Large intestine (tissue), 3 donors: Measurements from ENCODE around the gene DAP. TPM values are rescaled to one million over a fixed set of nuclear protein-coding genes. Genes with fewer than 3 reads are reported as not detected.
A peak's percentile ranks its signal among the peaks of the same experiment; 100 is the strongest.
"Not testable (repeated sequence)": the region's sequence is repeated elsewhere in the genome, so short reads cannot be mapped to it uniquely, and the experiment has no call there.

Source experiments
- DNase-seq, 2 donors: peaks; one replicate each; pipeline versions ENCODE4 v3.0.0 to v3.0.0-alpha.2; 2013
- H3K27ac ChIP-seq: one replicate; pipeline ENCODE4 v1.5.1; 2013; ENCODE audit warnings: low read length
- H3K27me3 ChIP-seq: 2 replicates; pipeline ENCODE4 v1.6.1; 2013; ENCODE audit warnings: low read length; ENCODE audit not compliant: control insufficient read depth, insufficient read depth
- H3K36me3 ChIP-seq: 2 replicates; pipeline ENCODE4 v1.6.1; 2013; ENCODE audit warnings: low read length; ENCODE audit not compliant: control insufficient read depth, insufficient read depth
- H3K4me1 ChIP-seq: one replicate; pipeline ENCODE4 v1.6.1; 2013; ENCODE audit warnings: low read length; ENCODE audit not compliant: control insufficient read depth, insufficient read depth
- H3K4me3 ChIP-seq: one replicate; pipeline ENCODE4 v1.5.1; 2013; ENCODE audit warnings: low read length
- H3K9me3 ChIP-seq: one replicate; pipeline ENCODE4 v1.6.1; 2013; ENCODE audit warnings: mild to moderate bottlenecking, low read depth, low read length, moderate library complexity; ENCODE audit not compliant: control insufficient read depth
- WGBS: methylation state at CpG from one replicate; pipeline ENCODE4 v1.1.5; 2013; ENCODE audit warnings: low lambda C conversion rate; ENCODE audit not compliant: insufficient coverage; 5-methylcytosine and 5-hydroxymethylcytosine counted together
- polyA plus RNA-seq: library from polyadenylated mRNA; unstranded; fragments of 120-200 nt; gene quantifications from one replicate; pipeline ENCODE4 v1.2.1, GENCODE V29; 2013

The DAP gene
- polyA plus RNA-seq, 1 donor, result 77.1 TPM

DNA sequence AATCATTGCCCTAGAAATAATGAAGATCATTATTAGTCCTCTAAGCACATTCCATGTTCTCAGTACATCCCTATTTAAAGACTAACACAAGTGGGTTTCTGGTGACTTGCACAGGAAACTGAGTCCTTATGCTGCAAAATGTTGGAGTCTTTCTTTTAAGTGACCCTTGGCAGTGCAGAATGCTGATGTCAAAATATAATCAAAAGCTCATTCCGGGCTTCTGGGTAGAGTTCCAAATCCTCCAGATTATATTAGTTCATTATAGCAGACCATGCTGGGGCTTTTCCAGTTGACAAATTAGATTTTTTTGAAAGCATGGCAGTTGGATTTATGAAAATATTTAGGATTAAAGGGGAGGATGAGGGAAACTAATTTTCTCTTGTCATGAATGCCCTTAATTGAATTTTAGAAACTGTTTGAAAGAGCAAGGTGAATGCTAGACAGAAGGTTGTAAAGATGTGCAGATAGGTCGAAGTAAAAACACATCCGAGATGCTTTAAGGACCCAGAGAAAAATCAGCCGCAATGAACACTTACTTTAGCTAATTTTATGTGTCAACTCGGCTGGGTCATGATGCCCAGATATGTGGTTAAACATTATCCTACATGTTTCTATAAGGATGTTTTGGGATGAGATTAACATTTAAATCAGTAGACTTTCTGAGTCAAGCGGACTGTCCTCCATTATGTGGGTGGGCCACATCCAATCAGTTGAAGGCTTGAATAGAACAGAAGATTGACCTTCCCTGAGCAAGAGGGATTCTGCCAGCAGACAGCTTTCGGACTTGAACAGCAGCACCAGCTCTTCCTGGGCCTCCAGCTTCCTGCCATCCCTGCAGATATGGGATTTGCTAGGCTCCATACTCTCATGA lies 88.7 kb downstream of the DAP start:
- no peaks in the 10 kb centered on the region for H3K9me3 ChIP-seq
- no CpG with 5 or more reads among the region's 7 CpGs for WGBS
- H3K27me3 ChIP-seq, result no peaks in the 10 kb centered on the region
- peaks cover 3% of the 10 kb centered on the region for H3K36me3 ChIP-seq
- no peak for DNase-seq
- H3K4me3 ChIP-seq, result no peak overlapping the region
- H3K4me1 ChIP-seq, result no peaks in the 10 kb centered on the region
- H3K27ac ChIP-seq, result no peak overlapping the region

DNA sequence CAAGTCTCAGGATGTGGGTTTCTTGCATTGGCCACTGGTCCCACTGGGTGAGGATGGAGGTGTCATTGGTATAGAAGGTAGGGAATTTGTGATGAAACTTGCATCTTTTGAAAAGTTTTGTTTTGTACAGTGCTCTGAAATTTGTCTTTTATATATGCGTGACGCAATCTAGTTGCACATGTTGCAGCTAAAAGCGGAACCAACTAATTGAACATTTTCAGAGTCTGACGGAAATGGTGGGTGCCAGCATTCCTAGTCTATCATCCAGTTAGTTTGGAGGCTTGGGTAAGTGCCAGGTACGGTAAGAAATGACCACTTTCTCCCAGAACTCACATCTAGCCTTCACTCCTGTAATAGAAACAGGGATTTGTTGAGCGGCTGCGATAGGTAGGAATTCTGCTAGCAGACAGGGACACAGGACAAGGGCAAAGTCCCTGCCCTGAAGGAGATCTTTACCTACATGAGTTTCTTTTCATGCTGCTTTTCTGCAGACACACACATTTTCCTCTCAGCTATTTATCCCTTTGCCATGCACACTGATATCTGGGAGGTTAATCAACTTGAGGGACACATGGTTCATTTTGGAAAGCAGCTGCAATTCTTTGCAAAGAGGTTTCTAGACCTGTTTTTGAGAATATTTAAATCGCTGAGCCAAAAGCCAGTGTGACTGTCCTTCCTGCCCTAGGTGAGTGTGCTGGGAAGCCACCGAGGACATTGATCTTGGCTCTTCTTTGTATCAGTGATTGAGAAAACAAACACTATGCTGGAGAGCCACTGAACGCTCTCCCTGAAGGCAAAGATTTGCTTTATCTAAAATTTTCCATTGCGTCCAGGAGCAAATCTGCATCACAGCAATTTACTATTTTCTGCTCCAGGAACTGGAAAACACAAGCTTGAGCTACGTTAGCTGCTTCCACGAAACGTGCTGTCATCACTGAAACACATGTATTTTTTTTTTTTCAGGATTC lies 89.7 kb downstream of the DAP start:
- H3K4me1 ChIP-seq, result no peaks in the 10 kb centered on the region
- H3K27ac ChIP-seq, result no peak overlapping the region
- no peaks in the 10 kb centered on the region for H3K9me3 ChIP-seq
- DNase-seq, result no peak
- no CpG with 5 or more reads among the region's 14 CpGs for WGBS
- H3K4me3 ChIP-seq, result no peak overlapping the region
- H3K27me3 ChIP-seq, result no peaks in the 10 kb centered on the region
- H3K36me3 ChIP-seq, result no peaks in the 10 kb centered on the region

DNA sequence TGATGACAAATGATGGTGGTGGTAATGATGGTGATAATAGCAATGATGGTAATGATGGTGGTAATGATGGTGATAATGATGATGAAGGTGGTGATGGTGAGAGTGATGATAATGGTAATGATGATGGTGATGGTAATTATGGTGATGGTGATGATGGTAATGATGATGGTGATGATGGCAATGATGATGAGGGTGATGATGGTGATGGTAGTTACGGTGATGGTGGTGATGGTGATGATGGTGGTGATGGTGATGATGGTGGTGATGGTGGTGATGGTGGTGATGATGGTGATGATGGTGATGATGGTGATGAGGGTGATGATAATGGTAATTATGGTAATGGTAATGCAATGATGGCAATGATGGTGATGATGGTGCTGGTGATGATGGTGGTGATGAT lies 91.1 kb downstream of the DAP start:
- H3K4me3 ChIP-seq, result no peak overlapping the region
- H3K27me3 ChIP-seq, result no peaks in the 10 kb centered on the region
- DNase-seq, result no peak
- H3K9me3 ChIP-seq, result no peaks in the 10 kb centered on the region
- H3K36me3 ChIP-seq, result no peaks in the 10 kb centered on the region
- H3K27ac ChIP-seq, result no peak overlapping the region
- H3K4me1 ChIP-seq, result no peaks in the 10 kb centered on the region
- no CpG with 5 or more reads among the region's 1 CpG for WGBS

DNA sequence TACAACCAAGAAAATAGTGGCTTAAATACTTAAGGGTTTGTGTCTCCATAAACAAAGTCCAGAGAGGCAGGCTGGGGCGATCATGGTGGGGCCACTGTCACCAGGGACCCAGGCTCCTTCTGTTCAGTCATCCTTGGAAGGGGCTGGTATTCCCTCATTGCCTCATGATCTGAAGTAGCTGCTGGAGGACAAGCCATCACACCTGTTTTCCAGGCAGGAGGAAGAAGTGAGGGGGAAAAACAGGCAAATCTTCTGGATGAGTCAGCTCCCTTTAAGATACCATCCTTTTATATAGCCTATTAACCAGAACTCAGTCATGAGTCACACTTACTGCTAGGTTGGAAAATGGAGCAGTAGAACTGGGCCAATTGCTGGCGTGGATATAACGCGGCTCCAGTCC lies 92.3 kb downstream of the DAP start:
- H3K9me3 ChIP-seq, result no peaks in the 10 kb centered on the region
- WGBS, result no CpG with 5 or more reads among the region's 4 CpGs
- no peaks in the 10 kb centered on the region for H3K27me3 ChIP-seq
- H3K27ac ChIP-seq, result no peak overlapping the region
- no peak for DNase-seq
- no peak overlapping the region for H3K4me3 ChIP-seq
- no peaks in the 10 kb centered on the region for H3K4me1 ChIP-seq
- no peaks in the 10 kb centered on the region for H3K36me3 ChIP-seq

DNA sequence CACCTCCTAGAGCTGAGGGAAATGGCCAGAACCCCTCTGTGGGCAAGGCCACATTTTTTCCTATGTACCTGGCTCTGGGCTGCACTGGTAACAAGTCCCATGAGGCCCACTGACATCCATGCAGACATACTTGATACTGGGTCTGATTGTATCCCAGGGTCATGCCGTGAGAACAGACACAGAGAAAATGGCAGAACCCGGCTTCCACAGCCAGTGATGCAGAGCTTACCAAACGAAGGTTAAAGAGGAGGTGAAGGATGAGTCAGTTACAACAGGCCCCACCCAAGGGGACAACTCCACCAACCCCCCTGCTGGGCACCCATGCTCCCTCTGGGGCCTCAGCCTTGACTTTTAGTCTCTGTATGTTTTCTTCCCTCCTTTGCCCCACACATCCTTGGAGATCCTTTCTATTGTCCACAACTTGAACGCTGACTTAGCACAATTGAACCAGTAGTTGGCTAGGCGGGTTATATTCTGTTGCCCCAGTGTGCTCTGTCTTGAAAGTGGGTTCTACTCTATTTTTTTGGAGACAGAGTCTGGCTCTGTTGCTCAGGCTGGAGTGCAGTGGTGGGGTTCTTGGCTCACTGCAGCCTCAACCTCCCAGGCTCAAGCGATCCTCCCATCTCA lies 93.5 kb downstream of the DAP start:
- no peaks in the 10 kb centered on the region for H3K4me1 ChIP-seq
- H3K36me3 ChIP-seq, result no peaks in the 10 kb centered on the region
- H3K9me3 ChIP-seq, result no peaks in the 10 kb centered on the region
- no peak overlapping the region for H3K27ac ChIP-seq
- WGBS, result no CpG with 5 or more reads among the region's 6 CpGs
- H3K4me3 ChIP-seq, result no peak overlapping the region
- no peak for DNase-seq
- no peaks in the 10 kb centered on the region for H3K27me3 ChIP-seq

DNA sequence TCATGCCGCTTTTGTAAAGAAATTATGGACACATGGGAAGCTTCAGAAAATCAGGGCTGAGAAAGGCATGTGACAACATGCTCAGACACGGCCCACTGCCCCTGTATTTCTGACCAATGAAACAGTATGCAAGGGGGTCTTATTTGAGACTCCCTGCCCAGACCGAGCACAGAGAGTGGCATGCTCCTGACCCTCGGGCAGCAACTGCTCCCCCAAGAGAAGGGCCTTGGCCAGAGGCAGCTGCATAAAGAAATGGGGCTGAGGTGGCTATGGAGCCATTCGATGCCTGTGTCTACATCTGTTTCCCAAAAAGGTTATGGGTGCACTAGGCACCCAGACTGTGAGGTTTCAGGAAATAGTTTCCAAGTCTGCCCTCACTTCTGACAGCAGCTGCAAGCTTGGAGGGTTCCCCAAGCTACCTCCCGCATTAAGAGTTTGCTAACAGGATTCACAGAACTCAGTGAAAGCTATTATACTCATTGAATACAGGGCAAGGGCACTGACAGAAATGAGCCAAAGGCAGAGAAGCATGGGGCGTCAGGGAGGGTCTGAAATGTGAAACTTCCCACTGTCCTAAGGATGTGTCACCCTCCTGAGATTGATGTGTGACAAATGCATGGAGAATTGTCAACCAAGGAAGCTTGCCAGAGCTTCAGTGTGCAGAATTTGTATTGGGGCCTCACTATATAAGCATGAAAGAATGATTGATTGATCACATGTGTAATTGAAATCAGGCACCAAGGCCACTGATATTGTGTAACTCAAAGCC lies 94.3 kb downstream of the DAP start:
- no peaks in the 10 kb centered on the region for H3K4me1 ChIP-seq
- H3K36me3 ChIP-seq, result no peaks in the 10 kb centered on the region
- H3K27ac ChIP-seq, result no peak overlapping the region
- no peak overlapping the region for H3K4me3 ChIP-seq
- DNase-seq, result no peak
- H3K27me3 ChIP-seq, result no peaks in the 10 kb centered on the region
- no CpG with 5 or more reads among the region's 7 CpGs for WGBS
- no peaks in the 10 kb centered on the region for H3K9me3 ChIP-seq

DNA sequence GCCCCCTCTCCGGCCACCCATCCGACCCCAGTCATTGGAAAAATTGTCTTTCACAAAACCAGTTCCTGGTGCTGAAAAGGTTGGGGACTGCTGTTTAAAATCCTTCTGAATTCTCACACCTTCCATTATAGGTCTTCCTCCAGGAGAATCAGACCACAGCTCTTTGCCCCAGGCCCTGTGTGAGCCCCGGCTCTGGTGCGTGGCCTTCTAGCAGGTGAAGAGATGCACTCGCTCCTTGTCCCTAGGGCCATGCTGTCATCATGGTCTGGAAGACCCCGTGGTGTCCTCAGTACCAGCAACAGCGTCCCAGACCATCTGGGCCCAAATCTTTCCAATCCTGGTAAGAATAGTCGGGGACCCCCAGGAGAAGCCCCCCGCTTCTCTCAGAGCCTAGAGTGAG lies 95.2 kb downstream of the DAP start:
- DNase-seq, result no peak
- Histone ChIP-seq H3K4me3 (no peak overlapping the region), H3K9me3 (no peaks in the 10 kb centered on the region), H3K36me3 (no peaks in the 10 kb centered on the region), H3K27me3 (no peaks in the 10 kb centered on the region), H3K27ac (no peak overlapping the region), H3K4me1 (no peaks in the 10 kb centered on the region)
- WGBS, result no CpG with 5 or more reads among the region's 9 CpGs

DNA sequence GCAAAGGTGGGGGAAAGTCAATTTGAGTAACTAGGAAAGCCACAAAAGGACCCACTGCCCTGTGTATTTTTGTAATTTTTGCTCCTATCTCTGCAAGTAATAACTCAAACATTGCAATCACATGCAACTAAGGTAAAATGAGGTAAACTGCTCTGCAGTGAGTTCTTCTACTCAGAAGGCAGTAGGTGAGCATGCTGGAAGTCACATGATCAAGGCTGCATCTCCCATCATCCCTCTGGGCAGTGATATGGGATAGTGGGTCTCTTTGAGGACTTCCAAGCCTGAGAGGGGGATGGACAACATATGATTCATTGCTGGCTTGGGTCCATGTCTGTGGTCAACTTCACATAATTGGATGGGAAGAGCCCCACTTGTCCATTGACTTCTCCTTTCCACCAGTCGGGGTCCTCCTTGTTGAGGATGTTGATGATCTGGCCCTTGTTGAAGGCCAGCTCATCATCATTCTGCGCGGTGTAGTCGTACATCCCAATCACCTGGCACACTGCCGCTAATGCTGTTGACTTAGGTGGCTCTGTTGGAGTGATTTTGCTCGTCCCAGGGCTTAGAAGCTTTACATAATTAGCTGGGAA lies 96.8 kb downstream of the DAP start:
- not testable (repeated sequence) for H3K9me3 ChIP-seq, H3K4me1 ChIP-seq, H3K27ac ChIP-seq, H3K27me3 ChIP-seq, H3K4me3 ChIP-seq, H3K36me3 ChIP-seq, DNase-seq
- no CpG with 5 or more reads among the region's 6 CpGs for WGBS

DNA sequence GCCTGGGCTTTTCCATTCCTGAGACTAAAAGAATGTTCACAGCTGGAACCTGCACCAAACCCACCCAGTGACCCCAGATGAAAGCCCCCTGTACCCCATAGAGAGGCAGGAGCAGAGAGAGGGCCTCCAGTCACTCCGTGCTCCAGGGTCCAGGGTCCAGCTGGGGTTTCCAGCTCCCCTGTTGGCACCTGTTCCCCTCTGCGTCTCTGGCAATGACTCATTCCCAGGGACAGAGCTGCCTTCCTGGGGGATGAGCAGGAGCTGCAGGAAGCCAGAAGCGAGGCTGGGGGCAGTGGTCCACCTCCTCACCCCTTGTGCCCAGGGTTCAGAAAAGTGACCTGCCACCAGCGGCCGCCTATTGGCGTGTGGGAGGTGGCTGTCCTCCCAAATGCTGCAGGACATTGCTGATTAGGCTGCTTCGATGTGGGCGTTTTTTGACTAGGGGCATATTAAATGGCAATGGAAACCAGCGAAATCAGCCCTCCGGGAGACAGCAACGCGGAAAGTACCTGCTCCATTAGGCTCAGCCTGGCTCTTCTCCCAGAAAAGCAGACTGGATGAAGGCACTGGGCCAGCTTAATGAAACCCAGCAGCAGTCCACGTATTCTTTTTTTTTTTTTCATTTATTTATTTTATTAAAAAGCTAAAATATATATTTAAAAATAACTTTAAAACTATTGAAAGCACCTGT lies 97.4 kb downstream of the DAP start:
- peak in 1 of 2 donors; percentile 39 for DNase-seq
- Histone ChIP-seq H3K4me3 (no peak overlapping the region), H3K36me3 (no peaks in the 10 kb centered on the region), H3K27me3 (no peaks in the 10 kb centered on the region), H3K9me3 (no peaks in the 10 kb centered on the region), H3K27ac (no peak overlapping the region), H3K4me1 (no peaks in the 10 kb centered on the region)
- WGBS, result 76% methylated on average over 4 of the region's 13 CpGs
